Fibroblast of skin of abdomen (primary cell): ENCODE data around the gene EMC8.
"Not testable (repeated sequence)": the region's sequence is repeated elsewhere in the genome, so short reads cannot be mapped to it uniquely, and the experiment has no call there.

Experiments
- DNase-seq: peaks from one replicate; pipeline ENCODE4 v3.0.0-alpha.2; 2013

EMC8 gene

GRCh38 chr16:85812031-85812807 lies 12.9 kb upstream of the EMC8 start:
- no peak for DNase-seq

DNA sequence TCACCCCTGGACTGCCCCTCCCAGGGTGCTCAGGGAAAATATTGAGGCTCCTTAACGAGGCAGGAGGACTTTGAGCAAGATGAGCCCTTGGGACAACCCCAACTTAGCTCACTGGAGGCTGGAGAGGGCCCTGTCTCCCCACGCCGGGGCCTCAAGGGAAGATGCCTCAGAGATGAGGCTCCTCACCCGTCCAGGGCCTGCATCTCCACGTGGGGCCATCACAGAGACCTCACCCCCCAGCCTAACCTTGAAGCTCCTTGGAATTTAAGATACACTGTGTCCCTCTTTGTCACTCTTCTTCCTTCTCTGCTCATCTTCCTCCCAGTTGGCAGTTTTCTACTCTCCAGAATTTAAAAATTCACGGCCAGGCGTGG lies 11.4 kb upstream of the EMC8 start:
- no peak for DNase-seq

- no peak for DNase-seq
Measured at GRCh38 chr16:85810097-85810741, 10.9 kb upstream of the EMC8 start.

DNA sequence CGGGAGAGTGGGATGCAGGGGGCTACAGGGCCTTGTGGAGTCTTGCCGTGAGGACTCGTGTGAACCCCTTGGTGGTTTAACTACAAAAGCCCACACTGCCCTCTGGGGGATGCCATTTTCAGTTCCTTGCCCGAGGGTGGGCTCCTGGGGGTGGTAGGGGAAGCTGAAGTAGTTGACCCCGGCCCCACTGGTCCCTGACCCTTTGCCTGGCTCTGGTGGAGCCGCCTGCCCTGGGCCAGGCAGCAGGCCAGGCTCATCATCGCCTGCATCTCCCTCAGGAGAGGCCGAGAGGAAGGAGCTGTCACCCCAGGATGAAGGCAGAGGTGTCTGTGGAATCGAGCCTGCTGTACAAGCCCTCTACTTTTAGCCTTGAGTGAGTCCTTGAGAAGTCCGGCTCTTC lies 10.3 kb upstream of the EMC8 start:
- DNase-seq, result no peak

DNA sequence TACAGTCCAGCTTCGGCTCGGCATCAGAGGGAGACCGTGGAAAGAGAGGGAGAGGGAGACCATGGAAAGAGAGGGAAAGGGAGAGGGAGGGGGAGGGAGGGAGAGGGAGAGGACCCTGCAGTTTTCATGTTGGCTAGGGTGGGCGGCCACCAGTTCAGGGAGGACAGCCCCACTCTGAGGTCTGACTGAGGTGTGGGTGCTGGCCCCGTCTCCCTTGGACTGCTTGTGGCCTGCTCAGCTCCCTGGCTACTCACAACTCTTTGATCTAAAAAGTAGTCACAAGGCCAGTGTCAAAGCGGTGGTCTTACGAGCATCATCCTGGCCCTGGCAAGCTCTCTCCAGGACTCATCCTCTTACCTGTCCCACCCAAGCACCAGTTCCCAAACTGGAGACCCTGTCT lies 9.6 kb upstream of the EMC8 start:
- DNase-seq, result no peak

DNA sequence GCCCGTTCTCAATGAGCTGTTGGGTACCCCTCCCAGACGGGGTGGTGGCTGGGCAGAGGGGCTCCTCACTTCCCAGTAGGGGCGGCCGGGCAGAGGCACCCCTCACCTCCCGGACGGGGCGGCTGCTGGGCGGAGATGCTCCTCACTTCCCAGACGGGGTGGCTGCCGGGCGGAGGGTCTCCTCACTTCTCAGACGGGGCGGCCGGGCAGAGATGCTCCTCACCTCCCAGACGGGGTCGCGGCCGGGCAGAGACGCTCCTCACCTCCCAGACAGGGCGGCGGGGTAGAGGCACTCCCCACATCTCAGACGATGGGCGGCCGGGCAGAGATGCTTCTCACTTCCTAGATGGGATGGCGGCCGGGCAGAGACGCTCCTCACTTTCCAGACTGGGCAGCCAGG lies 8.8 kb upstream of the EMC8 start:
- DNase-seq, result not testable (repeated sequence)

GRCh38 chr16:85807340-85807739 lies 8.0 kb upstream of the EMC8 start:
- not testable (repeated sequence) for DNase-seq

- no peak for DNase-seq
Measured at GRCh38 chr16:85806539-85806938, 7.2 kb upstream of the EMC8 start.

- DNase-seq, result no peak
Measured at GRCh38 chr16:85805442-85806045, 6.2 kb upstream of the EMC8 start.

GRCh38 chr16:85803570-85803969 lies 4.2 kb upstream of the EMC8 start:
- DNase-seq, result no peak

DNA sequence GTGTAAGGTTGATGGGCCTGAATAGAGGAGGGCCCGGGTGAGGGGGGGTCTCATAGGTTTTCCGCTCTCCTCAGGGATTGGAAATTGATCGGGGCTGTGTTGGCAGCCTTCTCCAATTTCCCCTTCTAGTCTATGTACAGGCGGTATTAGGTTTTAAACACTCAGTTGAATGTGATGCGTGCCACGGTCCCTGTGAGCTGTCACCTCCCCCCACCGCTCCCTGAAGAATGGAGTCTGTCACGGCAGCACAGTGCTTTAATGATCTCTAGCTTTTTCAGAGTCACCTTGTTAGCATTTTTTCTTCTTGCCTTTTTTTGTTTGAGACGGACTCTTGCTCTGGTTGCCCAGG lies 951 bp upstream of the EMC8 start:
- no peak for DNase-seq

DNA sequence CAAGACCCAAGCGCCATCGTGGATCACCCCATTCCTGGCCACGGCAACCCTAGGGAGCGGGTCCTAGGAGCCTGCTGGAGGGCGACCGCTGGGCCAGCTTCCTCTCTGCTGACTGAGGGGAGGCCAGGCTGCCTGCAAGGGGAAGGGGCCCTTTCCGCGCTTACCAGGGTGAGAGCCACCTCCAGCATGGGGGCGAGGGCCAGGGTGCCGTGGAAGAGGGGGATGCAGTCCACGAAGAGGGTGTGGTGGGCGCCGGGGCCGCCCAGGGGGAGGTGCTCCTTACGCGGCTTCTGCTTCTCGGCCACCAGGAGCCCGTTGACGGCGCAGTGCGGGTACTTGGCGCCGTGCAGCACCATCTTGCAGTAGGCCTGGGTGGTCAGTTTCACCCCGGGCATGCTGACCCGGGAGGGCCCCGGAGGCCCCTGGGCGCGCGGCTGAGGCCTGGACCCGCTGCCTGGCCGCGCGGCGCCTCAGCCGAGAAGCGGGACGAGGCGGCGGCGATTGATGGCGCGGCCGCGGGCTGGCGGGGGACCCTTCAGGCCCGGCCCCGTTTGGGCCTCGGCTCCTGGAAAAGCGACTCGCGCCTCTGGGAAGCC lies 345 bp downstream of the EMC8 start:
- peak; percentile 13 for DNase-seq

DNA sequence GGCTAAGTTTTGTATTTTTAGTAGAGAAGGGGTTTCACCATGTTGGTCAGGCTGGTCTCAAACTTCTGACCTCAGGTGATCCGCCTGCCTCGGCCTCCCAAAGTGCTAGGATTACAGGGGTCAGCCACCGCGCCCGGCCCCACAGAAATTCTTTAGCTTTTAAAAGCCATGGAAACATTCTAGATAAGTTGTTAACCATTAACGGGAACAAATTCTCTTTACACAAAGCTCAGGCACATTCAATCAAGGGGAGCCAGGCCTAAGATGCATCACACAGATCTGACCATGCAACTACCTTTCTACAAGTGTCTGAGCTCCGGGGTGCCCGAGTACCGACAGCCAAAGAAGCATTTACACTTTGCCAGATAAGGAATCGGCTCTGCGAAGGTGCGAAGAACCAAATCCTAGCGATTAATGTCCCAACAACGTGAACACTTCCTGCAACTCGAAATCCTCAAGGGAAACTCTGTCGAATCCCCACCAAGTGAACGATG lies 1.0 kb downstream of the EMC8 start:
- DNase-seq, result no peak

GRCh38 chr16:85796599-85796998 lies 2.7 kb downstream of the EMC8 start:
- no peak for DNase-seq

- DNase-seq, result no peak
Measured at GRCh38 chr16:85796152-85796551, 3.2 kb downstream of the EMC8 start.

DNA sequence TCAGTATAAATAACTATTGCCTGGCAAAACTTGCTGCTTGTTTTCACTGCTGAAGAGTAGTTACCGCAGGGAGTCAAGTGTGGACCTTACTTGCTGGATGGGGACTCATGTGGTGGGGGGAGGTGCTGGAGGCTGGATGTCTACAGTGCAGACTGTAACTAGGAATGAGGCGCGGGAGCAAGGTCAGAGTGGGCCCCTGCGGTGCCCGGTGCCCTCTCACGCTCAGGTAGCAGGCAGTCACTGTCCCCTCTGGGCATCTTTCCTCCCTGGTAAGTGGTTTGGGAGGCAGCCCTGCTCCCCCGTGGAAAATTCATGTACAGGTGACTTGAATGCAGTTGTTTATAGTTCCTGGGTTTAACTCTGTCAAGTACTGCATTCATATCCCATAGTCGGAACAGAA lies 4.6 kb downstream of the EMC8 start:
- no peak for DNase-seq

- DNase-seq, result no peak
Measured at GRCh38 chr16:85793662-85794298, 5.6 kb downstream of the EMC8 start.

DNA sequence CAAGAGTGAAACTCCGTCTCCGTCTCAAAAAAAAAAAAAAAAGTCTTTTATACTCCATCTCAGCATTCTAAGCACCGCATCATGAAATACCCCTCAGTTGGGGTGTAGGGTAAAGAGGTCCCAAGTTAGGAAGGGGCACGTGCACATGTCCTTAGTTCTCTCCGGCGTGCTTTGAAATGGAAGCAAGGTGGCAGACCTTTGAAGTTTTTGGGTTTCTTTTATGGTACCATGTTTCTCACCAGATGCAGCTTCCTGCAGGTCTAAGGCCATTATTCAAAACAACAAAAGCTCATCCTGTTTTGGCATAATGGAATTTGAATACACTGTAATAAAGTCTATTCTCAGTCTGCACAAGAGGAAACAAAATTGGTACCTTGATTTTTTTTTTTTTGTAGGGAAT lies 9.6 kb downstream of the EMC8 start:
- DNase-seq, result no peak

DNA sequence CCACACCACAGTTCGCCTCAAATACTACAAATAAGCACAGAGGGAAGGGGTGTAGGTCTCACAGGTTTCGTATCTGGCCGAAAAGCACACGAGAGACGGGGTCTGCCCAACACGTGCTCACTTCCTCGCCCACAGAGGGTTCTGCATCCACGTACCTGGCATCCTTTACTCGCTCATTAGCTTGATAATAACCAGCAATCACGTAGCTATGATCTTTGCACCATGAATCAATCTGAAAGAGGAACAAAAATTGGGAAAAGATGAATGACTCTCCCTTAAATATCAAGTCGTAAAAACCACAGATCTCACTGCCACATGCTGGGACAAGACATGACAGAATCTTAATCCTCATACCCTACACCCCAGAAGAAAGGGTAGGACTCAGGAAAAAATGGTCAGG lies 10.5 kb downstream of the EMC8 start:
- no peak for DNase-seq

DNA sequence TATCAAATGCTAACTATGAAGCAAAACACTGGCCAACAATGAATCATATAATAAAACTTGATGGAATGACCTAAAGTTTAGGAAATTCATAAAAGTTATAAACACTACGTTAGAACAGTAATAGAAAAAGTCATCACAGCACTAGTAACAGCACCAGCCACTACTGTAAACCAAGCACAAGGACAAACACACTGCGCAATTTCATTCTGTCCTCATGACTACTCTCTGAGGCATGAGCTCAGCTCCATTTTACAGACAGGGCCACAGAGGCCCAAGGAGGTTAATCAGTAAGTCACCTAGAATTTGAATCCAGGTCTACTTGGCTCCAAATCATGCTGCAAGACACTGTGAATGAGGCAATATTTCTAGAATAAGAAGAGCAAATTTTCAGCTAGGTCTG lies 13.4 kb downstream of the EMC8 start:
- DNase-seq, result no peak

GRCh38 chr16:85784813-85785212 lies 14.5 kb downstream of the EMC8 start:
- no peak for DNase-seq

DNA sequence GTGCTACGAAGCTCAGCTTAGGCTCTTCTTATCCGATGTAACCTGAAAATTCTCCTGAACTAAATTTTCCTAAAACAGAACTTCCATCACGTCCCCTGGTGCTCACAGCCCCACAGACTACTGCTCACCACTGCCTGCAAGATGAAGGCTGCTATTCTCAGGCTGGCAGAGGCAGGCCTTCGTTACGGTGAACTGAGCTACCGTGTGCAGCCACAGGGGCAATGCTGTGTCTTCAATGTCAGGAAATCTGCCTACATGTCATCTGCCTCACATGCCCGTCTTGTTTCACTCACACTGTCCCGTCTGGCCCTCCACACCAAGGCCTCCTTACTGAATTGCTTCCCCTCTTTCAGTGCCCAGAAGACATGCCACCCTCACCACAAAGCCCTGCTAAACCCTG lies 15.9 kb downstream of the EMC8 start:
- DNase-seq, result no peak

GRCh38 chr16:85782451-85782850 lies 16.9 kb downstream of the EMC8 start:
- DNase-seq, result no peak
